HG03432 (cell line): Measurements from ENCODE around the gene RSRP1.

Experiments
- ATAC-seq: cut with Tn5 transposase; IDR thresholded peaks from one replicate; pipeline ENCODE4 v1.9.1; 2021; ENCODE audit warnings: mild to moderate bottlenecking, moderate library complexity; ENCODE audit not compliant: unreplicated experiment

RSRP1 gene

GRCh38 chr1:25219661-25220251 lies 27.5 kb downstream of the RSRP1 start:
- no peak for ATAC-seq

- no peak for ATAC-seq
These were observed 29.5 kb downstream of the RSRP1 start for GRCh38 chr1:25217598-25218232.

- ATAC-seq = no peak
These were observed 30.2 kb downstream of the RSRP1 start for GRCh38 chr1:25217015-25217414.

GRCh38 chr1:25216123-25216522 lies 31.1 kb downstream of the RSRP1 start:
- no peak for ATAC-seq

GRCh38 chr1:25212725-25213124 lies 34.5 kb downstream of the RSRP1 start:
- no peak for ATAC-seq

- no peak for ATAC-seq
These were observed 36.5 kb downstream of the RSRP1 start for GRCh38 chr1:25210728-25211127.

GRCh38 chr1:25209516-25209915 lies 37.7 kb downstream of the RSRP1 start:
- no peak for ATAC-seq

GRCh38 chr1:25208561-25209222 lies 38.6 kb downstream of the RSRP1 start:
- no peak for ATAC-seq

GRCh38 chr1:25208092-25208491 lies 39.2 kb downstream of the RSRP1 start:
- ATAC-seq = no peak

GRCh38 chr1:25206201-25206600 lies 41.1 kb downstream of the RSRP1 start:
- no peak for ATAC-seq

GRCh38 chr1:25205786-25206185 lies 41.5 kb downstream of the RSRP1 start:
- no peak for ATAC-seq

- no peak for ATAC-seq
These were observed 42.3 kb downstream of the RSRP1 start for GRCh38 chr1:25204797-25205480.

- ATAC-seq = no peak
These were observed 46.2 kb downstream of the RSRP1 start for GRCh38 chr1:25201006-25201405.

GRCh38 chr1:25199819-25200620 lies 47.2 kb downstream of the RSRP1 start:
- no peak for ATAC-seq

- ATAC-seq = no peak
These were observed 48.5 kb downstream of the RSRP1 start for GRCh38 chr1:25198663-25199252.

GRCh38 chr1:25197982-25198662 lies 49.1 kb downstream of the RSRP1 start:
- ATAC-seq = no peak

- ATAC-seq = no peak
These were observed 49.8 kb downstream of the RSRP1 start for GRCh38 chr1:25197235-25197975.

- ATAC-seq = no peak
These were observed 50.4 kb downstream of the RSRP1 start for GRCh38 chr1:25196830-25197229.

- ATAC-seq = no peak
These were observed 51.4 kb downstream of the RSRP1 start for GRCh38 chr1:25195835-25196234.
